Panc1 (cell line): ENCODE results near the gene MTA2. TPM values are rescaled to one million over a fixed set of nuclear protein-coding genes. Genes with fewer than 3 reads are reported as not detected.
A peak's percentile ranks its signal among the peaks of the same experiment; 100 is the strongest.

Experiments
- ATAC-seq: fragments of 200-7000 bp; cut with Tn5 transposase; 2 replicates; pipeline ENCODE4 v1.9.1; 2020; ENCODE audit warnings: mild to moderate bottlenecking, moderate library complexity
- BruUV-seq: library from RNA; stranded (reverse); fragments of 400-500 nt; replicated peaks from 2 replicates; lab custom pipeline; 2021; lab: Mats Ljungman, UMichigan
- CTCF ChIA-PET: fragments of 300-600 bp; sonication (Branson Sonifier 250); formaldehyde crosslinking; loops from one replicate; lab custom pipeline; 2022; ENCODE audit warnings: antibody characterized with exemption; lab: Charles Lee
- POLR2A ChIA-PET: fragments of 300-600 bp; sonication (Branson Sonifier 250); formaldehyde crosslinking; loops from one replicate; lab custom pipeline; 2022; ENCODE audit warnings: antibody characterized with exemption; lab: Charles Lee
- DNase-seq: peaks from one replicate; pipeline ENCODE4 v3.0.0-alpha.2; 2010; ENCODE audit warnings: low read depth, low spot score
- H3K27ac ChIP-seq: 2 replicates; pipeline ENCODE4 v1.5.1; 2011; ENCODE audit warnings: mild to moderate bottlenecking, low read length, inconsistent platforms
- H3K27me3 ChIP-seq: fragments of 200-500 bp; sonication (Bioruptor generic); 2 replicates; pipeline ENCODE4 v1.6.0; 2014; ENCODE audit warnings: low read length, inconsistent platforms; ENCODE audit not compliant: control insufficient read depth, insufficient read depth
- H3K36me3 ChIP-seq: fragments of 200-500 bp; sonication (Bioruptor generic); 2 replicates; pipeline ENCODE4 v1.5.1; 2014; ENCODE audit warnings: inconsistent platforms, mild to moderate bottlenecking, low read length, moderate library complexity; ENCODE audit not compliant: control insufficient read depth, insufficient read depth
- H3K4me1 ChIP-seq: 2 replicates; pipeline ENCODE4 v1.5.1; 2011; ENCODE audit warnings: inconsistent platforms, mild to moderate bottlenecking, low read length, moderate library complexity; ENCODE audit not compliant: control insufficient read depth, insufficient read depth
- H3K4me3 ChIP-seq, 2 experiments: 2 replicates each; pipeline ENCODE4 v1.5.1; 2011 to 2012; ENCODE audit warnings: low read depth in 2 of 2, low read length in 2 of 2, mild to moderate bottlenecking in 2 of 2, inconsistent platforms in 1 of 2, moderate library complexity in 1 of 2
- H3K9me3 ChIP-seq: fragments of 200-500 bp; sonication (Bioruptor generic); 2 replicates; pipeline ENCODE4 v1.5.1; 2014; ENCODE audit warnings: low read depth, mild to moderate bottlenecking, inconsistent platforms, low read length, moderate library complexity; ENCODE audit not compliant: control insufficient read depth, insufficient read depth
- POLR2AphosphoS5 ChIP-seq: IDR thresholded peaks from 2 replicates; pipeline ENCODE4 v1.6.1; 2012; ENCODE audit warnings: mild to moderate bottlenecking, low read depth, low read length, moderate library complexity
- SIN3A ChIP-seq: IDR thresholded peaks from 2 replicates; pipeline ENCODE4 v1.6.1; 2012; ENCODE audit warnings: low read depth, mild to moderate bottlenecking, low read length, moderate library complexity, borderline replicate concordance; ENCODE audit not compliant: insufficient read depth
- TCF7L2 ChIP-seq: IDR thresholded peaks from 2 replicates; pipeline ENCODE4 v1.6.1; 2011; ENCODE audit warnings: mild to moderate bottlenecking, low read depth, low read length, inconsistent platforms
- in situ Hi-C: cut with HindIII; loops from 2 replicates; pipeline ENCODE4 v1.10.0; 2016; ENCODE audit warnings: low sequenced_read_pairs, low pct_unique_long_range_greater_than_20kb
- intact Hi-C: fragments of 100-400 bp; cut with micrococcal nuclease; formaldehyde crosslinking; loops from one replicate; pipeline ENCODE4 v1.10.0; 2022; ENCODE audit not compliant: unreplicated experiment
- total RNA-seq: library from RNA; stranded (reverse); gene quantifications from one replicate; pipeline ENCODE4 v1.2.1, GENCODE V29; 2021; ENCODE audit not compliant: unreplicated experiment
- TF ChIP-seq, protein P1 (sequence below): fragments of 450-650 bp; IDR thresholded peaks from 2 replicates; pipeline ENCODE4 v1.5.1; 2017; ENCODE audit warnings: mild to moderate bottlenecking
- TF ChIP-seq, protein P2 (sequence below), 2 experiments: IDR thresholded peaks; 2 replicates each; pipeline ENCODE4 v1.6.1; 2011 to 2012; ENCODE audit warnings: low read depth in 2 of 2, control low read depth in 1 of 2, low read length in 1 of 2, mild to moderate bottlenecking in 1 of 2, moderate library complexity in 1 of 2; ENCODE audit not compliant: insufficient read depth in 1 of 2

MTA2 gene
- total RNA-seq, 1 experiment from 2014 or later, result 163 TPM

DNA sequence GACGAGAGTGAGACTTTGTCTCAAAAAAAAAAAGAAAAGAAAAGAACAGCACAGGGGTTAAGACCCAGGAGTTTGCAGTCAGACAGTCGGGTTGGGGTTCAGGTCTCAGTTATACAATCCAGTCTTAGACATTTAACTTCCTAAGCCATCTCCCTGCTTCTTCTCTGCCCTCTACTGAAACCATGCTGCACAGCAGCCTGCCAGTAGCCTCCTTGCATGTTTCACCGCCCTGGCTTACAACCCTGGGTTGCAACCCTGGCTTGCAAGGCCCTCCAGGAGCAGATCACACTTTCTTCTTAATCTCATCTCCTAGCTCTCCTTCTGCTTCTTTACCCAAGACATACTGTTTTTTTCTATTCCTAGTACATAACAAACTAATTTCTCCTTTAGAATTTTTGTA lies 26.0 kb upstream of the MTA2 start:
- intact Hi-C loops (no loop called here), in situ Hi-C loops (no loop called here)
- POLR2A ChIA-PET, result no interaction called here
- H3K4me3 ChIP-seq, result no peak overlapping the region
- H3K4me1 ChIP-seq, result peaks cover under 1% of the 10 kb centered on the region; the same call in 1 of the 2 replicates
- TF ChIP-seq, protein P1, sequence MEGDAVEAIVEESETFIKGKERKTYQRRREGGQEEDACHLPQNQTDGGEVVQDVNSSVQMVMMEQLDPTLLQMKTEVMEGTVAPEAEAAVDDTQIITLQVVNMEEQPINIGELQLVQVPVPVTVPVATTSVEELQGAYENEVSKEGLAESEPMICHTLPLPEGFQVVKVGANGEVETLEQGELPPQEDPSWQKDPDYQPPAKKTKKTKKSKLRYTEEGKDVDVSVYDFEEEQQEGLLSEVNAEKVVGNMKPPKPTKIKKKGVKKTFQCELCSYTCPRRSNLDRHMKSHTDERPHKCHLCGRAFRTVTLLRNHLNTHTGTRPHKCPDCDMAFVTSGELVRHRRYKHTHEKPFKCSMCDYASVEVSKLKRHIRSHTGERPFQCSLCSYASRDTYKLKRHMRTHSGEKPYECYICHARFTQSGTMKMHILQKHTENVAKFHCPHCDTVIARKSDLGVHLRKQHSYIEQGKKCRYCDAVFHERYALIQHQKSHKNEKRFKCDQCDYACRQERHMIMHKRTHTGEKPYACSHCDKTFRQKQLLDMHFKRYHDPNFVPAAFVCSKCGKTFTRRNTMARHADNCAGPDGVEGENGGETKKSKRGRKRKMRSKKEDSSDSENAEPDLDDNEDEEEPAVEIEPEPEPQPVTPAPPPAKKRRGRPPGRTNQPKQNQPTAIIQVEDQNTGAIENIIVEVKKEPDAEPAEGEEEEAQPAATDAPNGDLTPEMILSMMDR, result no peak
- no peak for TF ChIP-seq TCF7L2
- TF ChIP-seq, protein P2, sequence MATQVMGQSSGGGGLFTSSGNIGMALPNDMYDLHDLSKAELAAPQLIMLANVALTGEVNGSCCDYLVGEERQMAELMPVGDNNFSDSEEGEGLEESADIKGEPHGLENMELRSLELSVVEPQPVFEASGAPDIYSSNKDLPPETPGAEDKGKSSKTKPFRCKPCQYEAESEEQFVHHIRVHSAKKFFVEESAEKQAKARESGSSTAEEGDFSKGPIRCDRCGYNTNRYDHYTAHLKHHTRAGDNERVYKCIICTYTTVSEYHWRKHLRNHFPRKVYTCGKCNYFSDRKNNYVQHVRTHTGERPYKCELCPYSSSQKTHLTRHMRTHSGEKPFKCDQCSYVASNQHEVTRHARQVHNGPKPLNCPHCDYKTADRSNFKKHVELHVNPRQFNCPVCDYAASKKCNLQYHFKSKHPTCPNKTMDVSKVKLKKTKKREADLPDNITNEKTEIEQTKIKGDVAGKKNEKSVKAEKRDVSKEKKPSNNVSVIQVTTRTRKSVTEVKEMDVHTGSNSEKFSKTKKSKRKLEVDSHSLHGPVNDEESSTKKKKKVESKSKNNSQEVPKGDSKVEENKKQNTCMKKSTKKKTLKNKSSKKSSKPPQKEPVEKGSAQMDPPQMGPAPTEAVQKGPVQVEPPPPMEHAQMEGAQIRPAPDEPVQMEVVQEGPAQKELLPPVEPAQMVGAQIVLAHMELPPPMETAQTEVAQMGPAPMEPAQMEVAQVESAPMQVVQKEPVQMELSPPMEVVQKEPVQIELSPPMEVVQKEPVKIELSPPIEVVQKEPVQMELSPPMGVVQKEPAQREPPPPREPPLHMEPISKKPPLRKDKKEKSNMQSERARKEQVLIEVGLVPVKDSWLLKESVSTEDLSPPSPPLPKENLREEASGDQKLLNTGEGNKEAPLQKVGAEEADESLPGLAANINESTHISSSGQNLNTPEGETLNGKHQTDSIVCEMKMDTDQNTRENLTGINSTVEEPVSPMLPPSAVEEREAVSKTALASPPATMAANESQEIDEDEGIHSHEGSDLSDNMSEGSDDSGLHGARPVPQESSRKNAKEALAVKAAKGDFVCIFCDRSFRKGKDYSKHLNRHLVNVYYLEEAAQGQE (IDR thresholded peaks at IDR 0.05; ENCODE audit: insufficient read depth in 1 of 2, low read depth in 2 of 2, low read length in 1 of 2), result no peak
- no peak for TF ChIP-seq POLR2AphosphoS5
- TF ChIP-seq SIN3A, result no peak
- H3K27me3 ChIP-seq, result no peaks in the 10 kb centered on the region
- no peak for DNase-seq
- CTCF ChIA-PET, result no interaction called here
- no TSS peak for BruUV-seq
- H3K36me3 ChIP-seq, result peaks cover 25% of the 10 kb centered on the region
- H3K9me3 ChIP-seq, result no peaks in the 10 kb centered on the region
- H3K27ac ChIP-seq, result no peak overlapping the region
- ATAC-seq, result peak; percentile 41; the same call in 1 of the 2 replicates

DNA sequence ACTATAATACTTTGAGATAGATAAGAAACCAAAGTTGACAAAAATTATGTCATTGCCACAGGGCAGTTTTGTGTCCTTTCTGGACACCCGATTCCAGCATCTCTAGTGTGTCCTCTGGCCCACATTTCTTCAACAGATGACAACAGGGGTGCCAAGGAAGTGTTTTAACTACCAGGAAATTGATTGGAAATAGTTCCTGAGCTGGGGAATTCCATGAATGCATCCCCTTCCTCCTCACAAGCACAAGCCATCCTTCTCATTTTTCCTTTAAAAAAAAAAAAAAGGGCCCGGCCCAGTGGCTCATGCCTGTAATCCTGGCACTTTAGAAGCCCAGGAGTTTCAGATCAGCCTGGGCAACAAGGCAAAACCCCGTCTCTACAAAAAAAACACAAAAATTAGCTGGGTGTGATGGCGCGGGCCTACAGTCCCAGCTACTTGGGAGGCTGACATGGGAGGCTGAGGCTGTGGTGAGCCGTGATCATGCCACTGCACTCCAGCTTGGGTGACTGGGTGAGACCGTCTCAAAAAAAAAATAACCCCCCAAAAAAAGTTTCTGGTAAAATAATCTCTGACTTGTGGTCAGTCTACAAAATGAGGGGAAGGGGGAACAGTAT lies 20.9 kb upstream of the MTA2 start:
- BruUV-seq, result no TSS peak
- H3K4me3 ChIP-seq, result peak overlapping the region; percentile 39 to 94; a peak in 3 of 4 replicates
- POLR2A ChIA-PET, result interaction anchor here (0.6 to 0.8 kb wide), 3 partner anchors 23 to 62 kb away, joined by 4 to 8 read pairs (median 5); no protein-coding TSS in a partner anchor
- in situ Hi-C loops, result no loop called here
- ATAC-seq (no peak; the same call in 1 of the 2 replicates), DNase-seq (no peak)
- no peaks in the 10 kb centered on the region for H3K9me3 ChIP-seq
- H3K27me3 ChIP-seq, result no peaks in the 10 kb centered on the region
- peak overlapping the region; percentile 97 for H3K27ac ChIP-seq
- intact Hi-C loops, result no loop called here
- H3K36me3 ChIP-seq, result peaks cover 12% of the 10 kb centered on the region; the same call in 1 of the 2 replicates
- CTCF ChIA-PET, result interaction anchor here (0.7 kb wide), 1 partner anchor 230 kb away, joined by 3 read pairs; no protein-coding TSS in a partner anchor
- peaks cover 14% of the 10 kb centered on the region for H3K4me1 ChIP-seq
- TF ChIP-seq, protein P1, result no peak
- TF ChIP-seq POLR2AphosphoS5 (no peak), TCF7L2 (no peak), SIN3A (no peak)
- TF ChIP-seq, protein P2 (IDR thresholded peaks at IDR 0.05; ENCODE audit: insufficient read depth in 1 of 2, low read depth in 2 of 2, low read length in 1 of 2), result no peak
